ENCODE results near the gene RIPOR2.
A peak's percentile ranks its signal among the peaks of the same experiment; 100 is the strongest.
"Not testable (repeated sequence)": the region's sequence is repeated elsewhere in the genome, so short reads cannot be mapped to it uniquely, and the experiment has no call there.

The RIPOR2 gene

DNA sequence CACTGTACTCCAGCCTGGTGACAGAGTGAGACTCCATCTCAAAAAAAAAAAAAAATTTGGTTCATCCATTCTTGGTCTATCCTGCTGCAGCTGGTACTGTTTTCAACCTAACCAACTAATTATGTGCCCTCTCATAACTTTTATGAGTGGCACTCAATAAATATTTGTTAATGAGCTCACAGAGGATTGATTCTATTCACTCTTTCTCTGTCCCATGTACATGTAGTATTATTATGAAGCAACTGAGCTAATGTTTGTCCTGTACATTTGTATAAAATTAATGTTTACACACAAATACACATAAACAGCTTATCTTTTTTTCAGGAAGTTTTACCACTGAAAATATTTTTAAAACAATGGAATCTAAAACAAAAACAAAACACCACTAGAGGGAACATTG, 10.1 kb downstream of the RIPOR2 start:
- DNase-seq = no peak

DNA sequence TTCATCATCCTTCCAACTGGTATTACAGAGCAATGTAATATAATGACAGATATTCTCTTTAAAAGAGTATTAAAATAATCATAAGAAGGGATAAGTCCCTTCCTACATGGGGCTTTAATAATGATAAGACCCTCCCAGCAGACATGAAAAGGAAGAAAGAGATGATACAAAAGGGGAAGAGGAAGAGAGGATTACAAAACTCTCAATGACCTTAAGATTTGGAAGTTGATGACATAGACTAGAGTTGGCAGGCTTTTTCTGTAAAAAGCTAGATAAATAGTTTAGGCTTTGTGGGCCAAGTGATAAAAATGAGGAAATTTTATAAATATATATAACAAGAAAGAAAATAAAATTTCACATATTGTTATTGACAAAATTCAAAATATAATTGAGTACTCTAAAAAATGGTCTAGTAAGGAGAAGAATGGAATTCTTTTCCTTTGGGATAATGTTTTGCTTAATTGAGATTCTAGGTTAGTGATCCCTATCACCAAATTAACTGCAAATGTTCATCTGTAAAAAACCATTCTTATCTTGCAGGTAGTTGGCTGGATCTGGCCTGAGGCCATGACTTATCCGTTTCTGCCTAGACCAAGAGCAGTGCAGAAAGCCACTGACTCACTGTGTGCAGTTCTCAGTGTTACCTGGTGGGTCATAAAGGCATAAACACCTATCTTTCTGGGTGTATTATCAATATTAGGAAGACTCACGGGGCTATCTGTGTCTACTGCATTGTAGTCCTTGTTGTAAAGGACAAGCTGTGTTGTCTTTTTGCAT, 11.0 kb downstream of the RIPOR2 start:
- no peak for DNase-seq

DNA sequence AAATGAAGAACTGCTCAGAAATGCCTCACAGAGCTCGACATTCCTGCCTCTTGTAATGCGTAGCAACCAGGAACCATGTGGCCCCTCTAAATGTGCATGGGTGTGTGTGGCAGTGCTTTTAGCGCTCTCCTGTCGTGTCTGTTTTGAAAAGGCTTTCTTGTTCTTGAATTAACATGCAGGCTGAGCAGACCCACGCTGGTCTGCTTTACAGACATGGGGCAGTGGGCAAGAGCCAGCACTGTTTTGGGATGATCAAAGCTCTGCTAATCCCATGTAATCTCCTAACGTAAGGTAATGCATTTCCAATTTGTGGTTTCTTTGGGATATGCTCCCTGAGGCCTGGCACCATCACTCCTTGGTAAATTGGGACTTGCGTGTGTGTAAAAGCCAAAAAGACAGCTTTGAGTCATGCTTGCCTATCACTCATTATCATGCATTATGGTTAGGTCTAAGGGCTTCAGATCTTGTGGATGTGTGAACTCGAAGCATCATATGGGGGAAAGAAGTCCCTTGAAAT, 11.8 kb downstream of the RIPOR2 start:
- DNase-seq = peak; percentile 12

DNA sequence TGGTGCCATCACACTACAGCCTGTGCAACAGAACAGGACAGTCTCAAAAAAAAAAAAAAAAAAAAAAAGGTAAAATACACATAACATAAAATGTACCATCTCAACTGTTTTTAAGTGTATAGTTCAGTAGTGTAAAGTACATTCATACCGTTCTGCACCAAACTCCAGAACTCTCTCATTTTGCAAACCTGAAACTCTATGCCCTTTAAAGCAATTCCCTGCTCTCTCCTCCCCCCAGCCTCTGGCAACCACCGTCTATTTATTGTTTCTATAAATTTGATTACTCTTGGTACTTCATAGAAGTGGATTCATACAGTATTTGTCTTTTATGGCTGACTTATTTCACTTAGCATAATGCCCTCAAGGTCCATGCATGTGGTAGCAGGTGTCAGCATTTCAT, 12.9 kb downstream of the RIPOR2 start:
- DNase-seq = peak; percentile 29

DNA sequence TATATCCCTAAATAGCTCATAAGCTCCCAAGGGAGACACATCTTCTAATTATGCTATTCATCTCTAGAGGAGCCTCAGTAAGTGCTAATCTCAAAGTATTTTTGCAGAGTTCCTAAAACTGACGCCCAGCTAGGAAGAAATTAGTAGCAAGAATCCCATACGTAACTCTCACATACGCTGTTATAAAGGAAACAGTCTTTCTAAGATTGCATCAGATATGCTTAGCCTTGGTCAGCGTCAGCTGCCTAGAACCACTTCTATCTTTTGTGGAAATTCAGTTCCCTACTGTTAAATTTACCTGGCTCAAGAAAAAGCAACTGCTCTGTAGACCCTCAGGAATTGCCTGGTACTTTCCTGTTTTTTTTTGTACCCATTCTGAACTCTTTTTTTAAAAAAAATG, 13.6 kb downstream of the RIPOR2 start:
- no peak for DNase-seq

DNA sequence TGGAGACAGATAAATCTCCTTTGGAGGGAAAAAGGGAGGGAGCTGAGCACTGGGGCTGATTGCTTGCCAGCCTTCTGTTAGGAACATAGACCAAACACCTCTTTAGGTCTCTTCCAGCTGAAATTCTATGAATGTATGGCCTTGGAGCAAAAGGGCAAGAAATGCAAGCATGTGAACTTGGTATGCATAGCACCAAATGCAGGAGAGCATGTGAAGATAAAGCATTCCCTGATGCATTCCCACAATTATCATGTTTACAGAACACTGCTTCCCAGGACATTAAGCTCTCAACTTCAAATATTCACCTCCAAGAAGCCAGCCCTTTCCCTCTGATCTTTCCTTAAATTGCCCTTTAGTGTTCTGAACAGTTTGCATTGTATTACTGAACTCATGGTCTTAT, 15.6 kb downstream of the RIPOR2 start:
- peak; percentile 66 for DNase-seq

DNA sequence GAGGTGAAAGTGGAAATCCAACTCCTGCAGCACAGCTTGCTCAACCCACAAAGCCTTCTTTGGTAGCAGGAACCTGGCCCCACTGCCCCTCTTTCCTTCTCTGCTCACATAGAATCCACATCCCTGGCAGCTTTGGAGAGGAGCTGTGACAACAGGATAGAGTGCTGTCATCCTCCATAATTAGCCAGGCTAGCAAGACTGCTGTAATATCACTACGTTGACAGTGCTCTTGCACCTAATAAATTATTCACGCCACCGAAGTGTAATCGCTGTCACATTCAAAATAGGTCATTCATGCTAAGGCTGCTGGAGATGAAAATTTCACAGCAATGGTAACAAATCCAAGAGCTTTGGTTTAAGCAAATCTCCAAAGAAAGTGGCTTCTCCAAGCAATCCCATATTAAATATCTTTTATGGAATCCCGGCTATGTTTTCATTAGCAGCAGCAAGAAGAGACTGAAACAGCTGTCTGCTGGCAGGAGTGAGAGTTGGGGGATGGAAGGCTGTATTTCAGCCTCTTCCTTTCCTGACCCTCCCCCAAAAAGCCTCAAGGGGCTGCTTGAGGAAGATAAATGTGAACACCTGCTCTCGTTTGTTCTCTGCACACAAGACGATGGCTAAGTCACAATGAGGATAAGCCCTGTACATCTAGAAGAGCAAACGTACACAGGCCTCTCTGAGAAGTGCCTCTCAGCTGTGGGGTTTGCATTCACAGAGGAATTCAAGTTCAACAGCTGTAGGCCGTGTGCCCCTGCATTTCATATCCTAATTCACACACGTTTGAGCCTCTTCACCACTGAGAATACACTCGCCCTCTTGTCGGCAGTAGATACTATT, 16.5 kb downstream of the RIPOR2 start:
- DNase-seq = peak; percentile 94

DNA sequence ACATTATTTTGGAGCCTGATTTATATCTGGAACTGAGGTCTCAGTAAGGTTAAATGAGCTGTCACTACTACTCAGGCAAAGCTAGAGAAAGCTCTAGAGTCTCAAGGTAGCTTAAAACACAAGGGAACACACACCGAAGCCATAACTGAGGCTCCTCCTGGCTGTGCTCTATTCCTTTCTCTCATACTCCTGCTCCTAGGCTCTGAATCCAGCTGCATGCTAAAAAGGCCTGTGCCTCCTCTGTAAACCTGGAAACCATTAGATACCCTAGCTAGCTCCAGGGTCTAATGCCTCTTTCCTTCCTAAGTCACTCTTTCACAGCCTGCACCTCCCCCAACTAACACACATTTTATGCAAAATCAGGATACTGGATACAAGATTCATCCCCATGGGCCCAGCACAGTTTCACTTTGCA, 17.1 kb downstream of the RIPOR2 start:
- no peak for DNase-seq

DNA sequence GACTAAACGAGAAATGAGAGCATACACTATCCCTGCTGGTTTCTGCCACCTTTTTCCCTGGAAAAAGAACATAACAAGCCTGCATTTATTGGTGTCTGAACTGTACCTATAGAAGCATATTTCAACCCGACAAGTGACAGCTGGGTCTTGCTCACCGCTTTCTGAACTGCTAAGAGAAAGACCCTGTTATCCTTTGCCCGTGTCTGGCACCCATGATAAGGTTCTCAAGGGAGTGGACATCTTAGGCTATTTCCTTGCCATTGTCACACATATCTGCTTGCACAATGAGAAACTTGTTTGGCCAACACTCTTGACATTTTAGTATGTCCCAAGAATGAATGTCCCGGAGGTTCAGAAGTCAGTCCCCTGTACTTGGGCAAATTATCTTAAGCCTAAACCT, 19.3 kb downstream of the RIPOR2 start:
- DNase-seq = no peak

DNA sequence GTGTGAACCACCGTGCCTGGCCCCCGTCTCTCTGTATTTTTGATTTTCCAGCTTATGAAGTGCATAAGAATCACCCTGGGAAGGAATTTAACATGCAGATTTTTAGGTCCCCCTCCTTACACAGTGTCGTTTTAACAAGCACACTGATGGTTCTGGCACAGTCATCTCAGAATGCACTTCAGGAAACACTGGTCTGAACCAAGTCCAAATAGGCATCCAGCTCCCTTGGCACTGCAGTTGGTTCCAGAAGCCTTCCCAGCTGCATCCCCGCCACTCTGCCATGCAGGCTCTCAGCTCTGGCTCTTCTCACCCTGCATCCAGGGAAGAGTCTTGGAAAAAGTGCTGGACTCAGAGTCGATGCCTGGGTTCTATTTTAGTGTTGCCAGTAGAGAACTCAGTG, 20.1 kb downstream of the RIPOR2 start:
- DNase-seq = no peak

DNA sequence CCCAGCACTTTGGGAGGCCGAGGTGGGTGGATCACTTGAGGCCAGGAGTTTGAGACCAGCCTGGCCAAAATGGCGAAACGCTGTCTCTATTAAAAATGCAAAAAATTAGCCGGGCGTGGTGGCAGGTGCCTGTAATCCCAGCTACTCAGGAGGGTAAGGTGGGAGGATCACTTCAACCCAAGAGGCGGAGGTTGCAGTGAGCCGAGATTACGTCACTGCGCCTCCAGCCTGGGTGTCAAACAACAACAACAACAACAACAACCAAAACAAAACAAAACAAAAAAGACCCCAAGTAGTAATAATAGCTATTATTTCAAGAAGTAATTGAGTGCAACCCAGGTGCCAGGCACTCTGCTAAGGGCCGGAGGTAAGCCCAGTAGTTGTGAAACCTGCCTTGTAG, 21.7 kb downstream of the RIPOR2 start:
- DNase-seq = not testable (repeated sequence)

DNA sequence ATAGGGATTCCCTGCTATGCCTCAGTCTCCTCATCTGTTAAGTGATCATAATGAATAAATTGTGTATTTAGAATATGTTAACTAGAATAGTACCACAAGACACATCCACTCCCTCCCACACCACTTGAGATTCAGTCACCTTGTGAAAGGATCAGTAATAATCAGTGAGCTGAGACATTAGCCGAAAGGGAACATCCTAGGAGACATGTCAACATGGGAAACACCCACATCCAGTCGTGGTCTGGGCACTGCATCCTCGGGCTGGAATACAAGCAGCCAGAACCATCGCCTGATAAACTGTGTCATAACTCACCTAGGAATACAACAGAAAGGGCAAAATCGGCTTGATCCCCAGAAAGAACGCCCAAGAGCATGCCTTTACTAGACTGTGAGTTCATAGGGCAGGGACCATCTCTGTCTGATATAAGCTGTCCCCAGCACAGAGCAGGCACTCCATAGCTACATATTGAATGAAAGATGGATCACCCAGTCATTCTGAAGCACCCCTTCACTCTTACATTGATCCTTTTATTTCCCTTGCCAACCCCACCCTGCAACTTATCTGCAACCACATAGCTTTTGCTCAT, 23.9 kb downstream of the RIPOR2 start:
- no peak for DNase-seq

DNA sequence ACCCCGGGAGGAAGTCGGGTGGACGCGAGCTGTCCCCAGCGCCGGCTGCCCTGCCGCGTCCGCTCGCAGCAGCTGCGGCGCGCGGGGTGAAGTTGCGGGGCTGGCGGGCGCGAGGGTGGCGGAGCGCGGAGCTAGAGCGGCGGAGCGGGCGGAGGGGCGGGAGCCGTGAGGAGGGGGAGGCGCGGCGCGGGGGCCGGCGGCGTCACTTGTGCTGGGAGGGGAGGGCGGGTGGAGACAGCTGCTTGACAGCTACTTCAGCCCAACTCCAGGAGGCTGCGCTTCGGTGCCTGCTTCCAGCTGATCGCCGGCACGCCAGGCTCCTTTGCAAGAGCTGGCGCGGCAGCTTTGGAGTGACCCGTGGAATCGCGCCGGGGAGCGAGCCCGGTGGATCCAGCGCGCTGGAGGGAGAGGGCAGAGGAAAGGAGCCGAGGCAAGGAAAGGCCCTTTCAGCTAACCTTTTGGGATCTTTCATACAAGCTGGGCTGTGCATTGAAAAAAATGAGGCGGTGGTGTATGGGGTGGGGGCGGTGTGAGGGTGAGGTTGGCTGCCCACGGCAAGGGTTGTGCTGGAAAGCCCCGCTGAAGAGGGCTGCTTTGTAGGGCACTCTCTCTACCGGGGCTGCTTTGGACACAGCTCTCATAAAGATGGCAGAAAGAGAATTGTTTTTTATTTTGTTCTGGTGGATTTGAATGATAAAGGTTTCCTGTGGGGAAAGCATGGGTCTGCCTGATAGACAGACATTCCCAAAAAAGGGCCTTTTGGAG, 24.6 kb downstream of the RIPOR2 start:
- peak; percentile 86 for DNase-seq

DNA sequence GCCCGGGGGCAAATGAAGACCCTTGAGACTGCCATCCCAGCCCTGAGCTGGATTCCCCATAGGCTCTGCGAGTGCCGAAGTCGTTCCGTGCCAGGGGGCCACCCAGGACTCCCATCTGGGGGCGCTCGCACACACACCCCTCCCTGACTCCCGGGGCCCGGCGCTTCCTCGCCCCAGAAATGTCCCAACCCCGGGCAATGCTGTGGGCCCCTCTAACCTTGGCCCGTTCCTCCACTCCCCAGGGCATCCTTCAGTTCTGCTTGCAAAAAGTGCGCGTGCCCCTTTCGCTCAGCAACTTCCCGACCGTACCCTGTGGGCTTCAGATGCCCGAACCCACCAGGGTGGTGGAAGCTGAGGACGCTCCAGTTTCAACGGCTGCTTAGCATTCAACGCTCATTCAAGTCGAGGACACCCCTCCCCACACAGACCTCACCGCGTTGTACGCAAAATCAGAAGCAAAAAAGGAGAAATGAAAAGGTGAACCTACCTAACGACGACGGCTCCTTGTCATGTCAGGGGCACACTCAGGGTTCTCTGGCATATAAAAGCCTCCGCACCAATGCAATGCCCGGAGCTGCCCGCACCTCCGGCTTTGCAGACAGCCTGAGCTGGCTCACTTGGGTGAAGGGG, 25.3 kb downstream of the RIPOR2 start:
- DNase-seq = peak; percentile 54

DNA sequence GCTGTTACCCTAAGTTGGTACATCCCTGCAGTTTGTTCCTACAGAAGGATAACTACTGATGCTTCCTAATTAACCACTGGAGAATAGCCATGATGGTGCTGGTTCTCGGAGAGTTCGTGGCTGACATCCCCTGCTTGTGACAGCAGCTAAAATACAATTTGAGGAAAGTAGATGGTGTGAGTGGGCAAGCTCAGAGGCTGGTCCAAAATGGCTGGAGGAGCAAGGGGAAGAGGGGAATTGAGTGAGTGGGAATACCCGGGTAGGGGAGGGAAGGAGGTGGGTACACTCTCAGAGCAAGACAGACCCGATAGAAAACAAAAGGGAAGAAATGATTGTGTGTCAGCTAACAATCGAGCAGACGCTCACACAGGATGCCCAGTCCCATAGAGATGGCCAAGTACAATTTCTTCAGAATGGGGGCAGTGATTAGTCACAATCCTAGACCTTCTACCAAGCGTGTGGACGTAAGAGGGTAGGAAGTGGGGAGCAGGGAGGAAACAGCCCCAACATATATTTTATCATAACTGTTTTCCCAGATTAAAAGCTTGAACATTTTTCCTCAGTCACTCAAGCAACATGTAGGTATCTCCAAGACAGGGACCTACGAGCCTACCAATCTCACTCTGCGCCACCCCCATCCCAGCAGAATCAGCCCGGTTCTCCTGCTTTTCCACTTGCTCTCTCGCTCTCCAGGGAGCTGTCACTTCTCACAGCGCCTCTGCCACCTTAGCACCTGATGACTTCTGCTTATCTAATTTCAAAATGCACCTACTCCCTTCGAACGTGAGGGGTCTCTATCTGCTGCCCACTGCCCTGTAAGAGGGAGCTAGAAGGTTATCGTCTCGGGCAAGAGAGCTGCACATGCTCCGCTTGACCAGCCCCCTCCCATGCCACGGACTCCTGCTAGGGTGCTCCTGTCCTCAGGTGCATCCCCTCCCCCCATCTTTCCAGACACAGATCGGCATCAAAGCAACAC, 26.2 kb downstream of the RIPOR2 start:
- peak; percentile 21 for DNase-seq

DNA sequence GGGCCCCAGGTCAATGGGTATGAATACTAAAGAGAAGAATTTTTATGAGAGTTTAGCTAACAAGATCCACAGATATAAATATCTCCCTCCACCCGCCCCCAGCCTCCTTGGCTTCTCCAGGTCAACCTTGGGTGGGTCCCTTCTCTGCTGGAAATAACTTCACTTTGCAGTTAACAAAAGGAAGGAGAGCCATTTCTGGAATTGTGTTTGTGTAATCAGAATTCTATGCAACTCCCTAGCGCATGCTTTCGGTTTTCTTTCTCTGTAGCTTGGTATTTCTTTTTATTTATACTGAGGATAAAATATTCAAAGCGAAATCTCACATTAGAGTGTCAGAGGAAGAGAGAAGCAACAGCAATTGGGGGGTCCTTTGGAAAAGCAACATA, 27.1 kb downstream of the RIPOR2 start:
- no peak for DNase-seq

DNA sequence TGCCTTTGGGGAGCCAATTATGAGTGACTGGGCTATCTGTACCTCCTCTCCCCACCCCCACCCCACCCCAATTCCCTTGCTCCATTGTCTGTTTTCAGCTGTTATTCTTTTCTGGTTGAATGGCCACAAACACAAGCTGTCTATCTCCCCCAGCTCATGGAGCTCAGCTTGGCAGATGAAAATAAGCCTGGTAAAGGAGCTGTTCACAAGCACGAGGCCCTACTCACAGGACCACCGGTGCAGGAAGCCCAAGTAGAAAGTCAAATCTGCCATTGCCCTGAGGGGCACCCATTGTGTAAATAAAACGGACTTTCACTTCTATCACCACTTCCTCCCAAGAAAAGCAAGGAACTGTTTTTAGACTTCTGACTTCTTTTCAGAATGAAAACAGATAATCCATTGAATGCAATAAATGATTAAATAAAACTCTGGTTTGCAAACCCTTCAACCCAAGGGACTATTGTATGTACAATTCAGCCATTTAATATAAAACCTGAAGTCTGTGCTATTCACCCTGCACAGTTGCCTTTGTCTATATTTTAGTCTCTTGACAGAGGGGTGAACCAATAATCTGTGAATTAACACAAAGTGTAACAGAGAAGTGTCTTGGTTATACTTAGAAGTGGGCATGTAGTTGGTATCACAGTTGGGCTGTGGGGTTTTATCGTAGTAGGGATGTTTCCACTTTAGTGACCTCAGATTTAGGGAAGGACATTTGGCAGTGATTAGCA, 27.7 kb downstream of the RIPOR2 start:
- DNase-seq = no peak

DNA sequence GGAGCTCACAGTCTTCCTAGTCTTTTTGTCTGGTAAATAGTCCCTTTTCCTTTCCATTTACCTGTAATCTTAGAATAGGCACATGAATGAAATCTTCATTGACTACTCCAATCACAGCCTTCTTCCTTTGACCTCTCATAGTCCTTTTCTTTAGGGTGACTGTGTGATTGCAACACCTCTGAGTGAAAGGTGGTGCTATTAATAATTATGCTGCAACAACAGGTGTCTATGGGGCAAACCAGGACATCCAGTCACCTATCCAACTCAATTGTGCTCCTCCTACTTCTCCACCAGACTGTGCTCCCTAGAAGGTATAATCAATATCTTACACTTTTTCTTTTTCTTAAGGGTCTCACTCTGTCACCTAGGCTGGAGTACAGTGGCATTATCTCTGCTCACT, 29.4 kb downstream of the RIPOR2 start:
- no peak for DNase-seq

DNA sequence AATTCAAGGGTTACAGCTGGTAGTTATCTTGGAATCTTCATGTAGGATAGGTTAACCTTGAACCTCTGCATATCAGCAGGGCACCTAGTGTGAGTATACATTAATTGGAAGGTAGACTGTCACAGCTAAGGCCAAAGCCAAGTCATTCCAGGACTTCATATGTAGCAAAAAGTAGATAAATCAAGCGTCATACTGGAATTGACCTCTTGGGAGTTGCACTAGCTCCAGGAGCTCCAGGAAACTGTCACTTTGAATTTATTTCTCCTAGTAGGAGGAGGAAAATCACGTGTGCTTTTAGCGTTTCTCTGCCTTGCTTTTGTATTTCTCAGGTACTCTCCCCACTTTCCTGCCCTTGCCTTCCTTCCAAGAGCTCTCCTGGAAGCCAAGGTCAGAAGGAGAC, 30.3 kb downstream of the RIPOR2 start:
- no peak for DNase-seq

DNA sequence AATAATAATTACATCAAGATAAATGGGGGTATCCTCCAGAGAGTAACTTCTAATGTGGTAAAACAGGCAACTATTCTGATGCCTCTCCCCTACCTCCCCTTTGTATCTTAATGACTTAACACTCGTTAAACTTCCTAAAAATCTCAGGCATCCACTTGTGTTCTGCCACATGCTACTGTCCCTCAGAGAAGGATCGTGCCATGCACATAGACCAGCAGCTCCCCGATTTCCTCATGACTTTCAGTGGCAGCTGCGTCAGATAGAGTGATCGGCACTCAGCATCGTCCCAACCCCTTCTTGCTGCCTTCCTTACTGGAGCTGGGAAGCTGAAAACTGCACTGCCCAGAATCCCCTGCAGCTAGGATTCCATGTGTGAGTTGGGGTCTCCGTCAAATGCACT, 32.1 kb downstream of the RIPOR2 start:
- DNase-seq = no peak

DNA sequence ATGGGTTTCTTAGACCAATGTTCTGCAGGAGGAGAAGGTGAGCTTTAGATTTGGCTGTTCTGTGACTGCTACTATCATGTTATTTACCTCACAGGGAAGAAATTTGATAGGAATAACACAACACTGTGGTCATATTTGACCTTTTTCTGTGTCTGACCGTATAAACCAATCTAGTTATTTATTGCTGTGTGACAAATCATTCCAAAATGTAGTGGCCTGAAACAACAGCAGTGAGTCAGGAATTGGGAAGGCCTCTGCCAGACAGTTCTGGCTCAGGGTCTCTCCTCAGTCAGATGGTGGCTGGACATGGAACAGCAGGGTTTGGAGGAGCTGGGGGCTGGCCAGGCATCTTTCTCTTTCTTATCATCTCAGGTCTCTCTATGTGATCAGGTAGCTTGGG, 33.0 kb downstream of the RIPOR2 start:
- DNase-seq = no peak

All from NCI-H345 (cell line).